OCI-LY1 (cell line): ENCODE data around the gene GABRA4.

Experiments
- EZH2 ChIP-seq: fragments of 200-600 bp; sonication (generic), shearing (Covaris generic); IDR thresholded peaks from 2 replicates; pipeline ENCODE4 v1.8.0; 2017; ENCODE audit warnings: borderline replicate concordance, mixed run types, mild to moderate bottlenecking, antibody characterized with exemption, low read length, moderate library complexity, mixed read lengths
- TF ChIP-seq, protein P1 (sequence below): fragments of 200-600 bp; sonication (generic), shearing (Covaris generic); IDR thresholded peaks from 2 replicates; pipeline ENCODE4 v1.5.1; 2017; ENCODE audit warnings: mild to moderate bottlenecking, antibody characterized with exemption, low read length, moderate library complexity, mixed read lengths

DNA sequence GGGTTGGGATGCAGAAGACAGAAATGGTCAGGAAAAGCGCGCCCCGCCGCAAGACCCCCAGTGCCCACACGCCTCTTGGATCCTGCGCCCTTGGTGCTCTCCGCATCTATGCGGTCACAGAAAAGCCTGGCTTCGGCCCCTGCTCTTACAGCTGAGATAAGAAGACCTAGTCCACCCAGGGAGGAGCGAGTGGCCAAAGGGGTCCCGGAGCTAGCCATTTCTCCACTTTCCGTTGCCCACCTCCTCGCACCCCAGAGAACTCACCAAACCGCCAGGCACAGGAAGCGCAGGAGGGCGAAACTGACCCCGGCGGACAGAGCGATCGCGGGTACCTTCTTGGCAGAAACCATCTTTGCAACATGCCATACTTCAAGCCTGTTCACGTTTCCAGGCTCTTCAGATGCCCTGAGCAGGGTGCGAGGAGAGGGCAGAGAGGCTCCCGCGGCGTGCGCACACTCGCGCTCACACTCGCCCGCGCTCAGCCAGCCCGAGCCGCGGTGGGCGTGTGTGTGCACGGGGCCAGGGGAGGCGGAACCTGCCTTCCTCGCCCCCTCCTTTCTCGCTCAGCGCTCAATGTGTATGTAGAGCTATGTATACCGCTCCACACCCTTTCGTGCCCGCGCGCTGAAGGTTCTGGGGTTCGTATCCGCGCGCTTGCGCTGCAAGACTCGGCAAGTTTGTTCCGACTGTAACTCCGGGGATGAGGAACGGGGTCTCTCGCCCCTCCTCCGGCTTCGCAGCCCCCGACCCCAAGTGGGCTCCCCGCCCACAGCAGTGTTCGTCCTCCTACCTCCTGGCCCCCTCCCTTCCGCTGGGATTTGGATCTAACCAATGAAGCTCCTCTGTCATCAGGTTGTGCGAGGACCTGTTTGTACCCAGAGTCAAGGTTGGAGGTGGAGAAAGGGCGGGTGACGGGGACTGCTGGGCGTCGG, at the start of gene GABRA4:
- TF ChIP-seq, protein P1, sequence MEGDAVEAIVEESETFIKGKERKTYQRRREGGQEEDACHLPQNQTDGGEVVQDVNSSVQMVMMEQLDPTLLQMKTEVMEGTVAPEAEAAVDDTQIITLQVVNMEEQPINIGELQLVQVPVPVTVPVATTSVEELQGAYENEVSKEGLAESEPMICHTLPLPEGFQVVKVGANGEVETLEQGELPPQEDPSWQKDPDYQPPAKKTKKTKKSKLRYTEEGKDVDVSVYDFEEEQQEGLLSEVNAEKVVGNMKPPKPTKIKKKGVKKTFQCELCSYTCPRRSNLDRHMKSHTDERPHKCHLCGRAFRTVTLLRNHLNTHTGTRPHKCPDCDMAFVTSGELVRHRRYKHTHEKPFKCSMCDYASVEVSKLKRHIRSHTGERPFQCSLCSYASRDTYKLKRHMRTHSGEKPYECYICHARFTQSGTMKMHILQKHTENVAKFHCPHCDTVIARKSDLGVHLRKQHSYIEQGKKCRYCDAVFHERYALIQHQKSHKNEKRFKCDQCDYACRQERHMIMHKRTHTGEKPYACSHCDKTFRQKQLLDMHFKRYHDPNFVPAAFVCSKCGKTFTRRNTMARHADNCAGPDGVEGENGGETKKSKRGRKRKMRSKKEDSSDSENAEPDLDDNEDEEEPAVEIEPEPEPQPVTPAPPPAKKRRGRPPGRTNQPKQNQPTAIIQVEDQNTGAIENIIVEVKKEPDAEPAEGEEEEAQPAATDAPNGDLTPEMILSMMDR, result no peak
- no peak for TF ChIP-seq EZH2
